GM12891 (cell line): ENCODE measurements around the gene ECPAS.

ENCODE experiments used
- PAX5 ChIP-seq: IDR thresholded peaks from 2 replicates; pipeline ENCODE4 v1.6.1; 2011; ENCODE audit warnings: low read length, moderate library complexity, mild to moderate bottlenecking; ENCODE audit not compliant: insufficient read depth, severe bottlenecking
- POLR2A ChIP-seq: IDR thresholded peaks from 2 replicates; pipeline ENCODE4 v1.6.1; 2011; ENCODE audit warnings: low read depth, low read length, control low read depth
- POLR2AphosphoS5 ChIP-seq: IDR thresholded peaks from 2 replicates; pipeline ENCODE4 v1.6.1; 2011; ENCODE audit warnings: low read depth, low read length, control low read depth
- SPI1 ChIP-seq: IDR thresholded peaks from 2 replicates; pipeline ENCODE4 v1.6.1; 2011; ENCODE audit warnings: low read depth, low read length, control low read depth

- TF ChIP-seq POLR2AphosphoS5 (no peak), POLR2A (no peak), SPI1 (no peak), PAX5 (no peak)
These were observed 108.2 kb downstream of the ECPAS start for GRCh38 chr9:111375817-111376564.
